Lower leg skin (tissue), 3 donors: Measurements from ENCODE around the gene AUH.

Experiments
- CTCF ChIP-seq, 3 donors: fragments of 450-650 bp; IDR thresholded peaks; one replicate each; pipeline ENCODE4 v1.5.1; 2016; ENCODE audit warnings: antibody characterized with exemption in 3 of 3, mild to moderate bottlenecking in 3 of 3, moderate library complexity in 2 of 3
- POLR2A ChIP-seq, 2 donors: fragments of 450-650 bp; IDR thresholded peaks; one replicate each; pipeline ENCODE4 v1.6.1; 2016 to 2017; ENCODE audit warnings: antibody characterized with exemption in 2 of 2, mild to moderate bottlenecking in 1 of 2, moderate library complexity in 1 of 2

- no peak for TF ChIP-seq POLR2A (IDR thresholded peaks at IDR 0.05)
- TF ChIP-seq CTCF (IDR thresholded peaks at IDR 0.05), result no peak
Measured at GRCh38 chr9:91341749-91342148, 20.0 kb downstream of the AUH start.
